Neutrophil (primary cell): ENCODE results near the gene CBFB.
"Not testable (repeated sequence)": the region's sequence is repeated elsewhere in the genome, so short reads cannot be mapped to it uniquely, and the experiment has no call there.

Source experiments
- H3K27ac ChIP-seq: fragments of 200-600 bp; sonication (generic); 2 replicates; pipeline ENCODE4 v1.5.1; 2016; ENCODE audit warnings: mild to moderate bottlenecking, moderate library complexity
- H3K27me3 ChIP-seq: fragments of 200-600 bp; sonication (generic); 2 replicates; pipeline ENCODE4 v1.6.0; 2016; ENCODE audit warnings: mild to moderate bottlenecking
- H3K36me3 ChIP-seq: fragments of 200-600 bp; sonication (generic); 2 replicates; pipeline ENCODE4 v1.5.1; 2017
- H3K4me1 ChIP-seq, 2 experiments: fragments of 200-600 bp in 1 of 2; sonication (generic) in 1 of 2; 1 replicate in 1 of 2; 2 replicates in 1 of 2; pipeline versions ENCODE4 v1.5.1 to v1.6.1; 2013 to 2016; ENCODE audit warnings: low read depth in 1 of 2, low read length in 1 of 2, mild to moderate bottlenecking in 1 of 2, moderate library complexity in 1 of 2; ENCODE audit not compliant: control insufficient read depth in 1 of 2, insufficient read depth in 1 of 2
- H3K4me3 ChIP-seq, 2 experiments: fragments of 200-600 bp in 1 of 2; sonication (generic) in 1 of 2; 1 replicate in 1 of 2; 2 replicates in 1 of 2; pipeline ENCODE4 v1.5.1; 2013 to 2016; ENCODE audit warnings: low read depth in 1 of 2, low read length in 1 of 2, mild to moderate bottlenecking in 1 of 2, moderate library complexity in 1 of 2
- H3K9me3 ChIP-seq: fragments of 200-600 bp; sonication (generic); 2 replicates; pipeline ENCODE4 v1.5.1; 2016
- TF ChIP-seq, protein P1 (sequence below): fragments of 200-600 bp; sonication (generic); IDR thresholded peaks from 2 replicates; pipeline ENCODE4 v1.5.1; 2016; ENCODE audit warnings: antibody characterized with exemption

The CBFB gene

DNA sequence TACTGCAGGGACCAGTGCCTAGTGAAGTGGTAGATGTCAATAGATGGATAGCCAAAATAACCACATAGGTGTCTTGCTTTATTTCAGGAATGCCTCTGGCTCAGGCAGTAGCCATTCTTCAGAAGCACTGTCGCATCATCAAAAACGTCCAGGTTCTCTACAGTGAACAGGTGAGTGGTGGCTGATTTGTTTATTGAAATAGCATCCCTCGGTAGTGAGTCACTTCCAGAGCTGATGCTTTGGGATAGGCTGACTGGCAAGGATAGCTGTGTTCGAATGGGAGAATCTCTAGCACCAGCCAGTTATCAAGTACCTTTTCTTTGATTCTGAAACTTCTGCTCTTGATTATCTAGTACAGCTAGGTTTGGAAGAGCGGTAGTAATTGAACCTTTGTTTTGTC is 91.1 kb downstream of the CBFB start:
- Histone ChIP-seq H3K27ac (no peak overlapping the region), H3K27me3 (no peaks in the 10 kb centered on the region), H3K4me3 (no peak overlapping the region), H3K36me3 (peaks cover 45% of the 10 kb centered on the region), H3K4me1 (peaks cover 25 to 30% of the 10 kb centered on the region in 2 experiments), H3K9me3 (no peaks in the 10 kb centered on the region)
- TF ChIP-seq, protein P1, sequence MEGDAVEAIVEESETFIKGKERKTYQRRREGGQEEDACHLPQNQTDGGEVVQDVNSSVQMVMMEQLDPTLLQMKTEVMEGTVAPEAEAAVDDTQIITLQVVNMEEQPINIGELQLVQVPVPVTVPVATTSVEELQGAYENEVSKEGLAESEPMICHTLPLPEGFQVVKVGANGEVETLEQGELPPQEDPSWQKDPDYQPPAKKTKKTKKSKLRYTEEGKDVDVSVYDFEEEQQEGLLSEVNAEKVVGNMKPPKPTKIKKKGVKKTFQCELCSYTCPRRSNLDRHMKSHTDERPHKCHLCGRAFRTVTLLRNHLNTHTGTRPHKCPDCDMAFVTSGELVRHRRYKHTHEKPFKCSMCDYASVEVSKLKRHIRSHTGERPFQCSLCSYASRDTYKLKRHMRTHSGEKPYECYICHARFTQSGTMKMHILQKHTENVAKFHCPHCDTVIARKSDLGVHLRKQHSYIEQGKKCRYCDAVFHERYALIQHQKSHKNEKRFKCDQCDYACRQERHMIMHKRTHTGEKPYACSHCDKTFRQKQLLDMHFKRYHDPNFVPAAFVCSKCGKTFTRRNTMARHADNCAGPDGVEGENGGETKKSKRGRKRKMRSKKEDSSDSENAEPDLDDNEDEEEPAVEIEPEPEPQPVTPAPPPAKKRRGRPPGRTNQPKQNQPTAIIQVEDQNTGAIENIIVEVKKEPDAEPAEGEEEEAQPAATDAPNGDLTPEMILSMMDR: no peak

DNA sequence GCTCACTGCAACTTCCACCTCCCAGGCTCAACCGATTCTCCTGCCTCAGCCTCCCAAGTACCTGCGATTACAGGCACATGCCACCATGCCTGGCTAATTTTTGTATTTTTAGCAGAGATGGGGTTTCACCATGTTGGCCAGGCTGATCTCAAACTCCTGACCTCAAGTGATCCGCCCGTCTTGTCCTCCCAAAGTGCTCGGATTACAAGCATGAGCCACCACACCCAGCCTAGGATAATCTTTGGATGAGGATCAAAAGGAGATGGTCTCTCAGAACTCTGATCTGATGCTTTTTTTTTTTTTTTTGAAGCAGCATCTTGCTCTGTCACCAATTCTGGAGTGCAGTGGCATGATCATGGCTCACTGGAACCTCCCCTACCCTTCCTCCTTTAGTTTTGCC is 93.8 kb downstream of the CBFB start:
- H3K36me3 ChIP-seq: peaks cover 63% of the 10 kb centered on the region

DNA sequence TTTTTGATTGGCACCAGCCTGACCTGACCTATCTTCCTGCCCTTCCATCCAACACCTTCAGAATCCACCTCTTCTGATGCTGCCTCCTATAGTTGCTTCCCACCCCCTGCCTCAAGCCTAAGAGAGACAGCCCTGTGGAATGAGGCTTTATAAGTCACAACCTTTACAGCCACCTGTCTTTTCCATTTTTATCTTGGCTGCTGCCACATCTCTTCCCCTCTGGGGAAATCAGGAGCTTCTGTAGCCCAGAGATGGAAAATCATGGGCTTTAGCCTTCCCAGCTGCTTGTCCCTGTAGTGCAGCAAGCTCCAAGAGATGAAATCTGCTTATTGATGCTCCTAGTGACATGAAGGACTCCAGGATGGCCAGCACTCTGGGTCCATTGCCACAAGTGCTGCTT is 99.5 kb downstream of the CBFB start:
- Histone ChIP-seq H3K36me3 (peaks cover 76% of the 10 kb centered on the region), H3K4me1 (no peaks in the 10 kb centered on the region), H3K27me3 (no peaks in the 10 kb centered on the region), H3K4me3 (no peak overlapping the region), H3K27ac (no peak overlapping the region), H3K9me3 (no peaks in the 10 kb centered on the region)
- TF ChIP-seq, protein P1: no peak

More for the DNA sequence above, 93.8 kb downstream of the CBFB start:
- not testable (repeated sequence) for H3K4me3 ChIP-seq, H3K4me1 ChIP-seq, H3K27me3 ChIP-seq, H3K27ac ChIP-seq, H3K9me3 ChIP-seq

DNA sequence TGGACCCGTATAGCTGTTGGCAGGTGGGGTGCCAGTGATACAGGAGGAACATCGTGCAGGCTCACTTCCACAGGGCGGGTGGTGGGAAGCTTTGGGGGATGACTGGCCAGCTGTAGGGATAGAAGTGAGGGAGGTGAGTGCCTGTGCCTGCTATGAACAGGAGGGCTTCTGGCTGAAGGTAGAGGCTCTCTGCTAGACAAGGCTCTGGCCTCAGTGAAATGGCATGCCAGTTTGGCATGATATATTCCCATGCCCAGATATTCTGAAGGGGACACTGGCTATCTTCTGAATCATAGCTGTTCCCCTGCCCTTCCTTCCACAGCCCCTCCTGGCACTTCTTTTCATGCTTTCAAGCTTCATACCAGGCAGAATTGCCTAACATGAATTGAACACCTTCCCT is 99.9 kb downstream of the CBFB start:
- Histone ChIP-seq H3K27ac (no peak overlapping the region), H3K9me3 (no peaks in the 10 kb centered on the region), H3K4me3 (no peak overlapping the region), H3K27me3 (no peaks in the 10 kb centered on the region), H3K4me1 (no peaks in the 10 kb centered on the region), H3K36me3 (peaks cover 71% of the 10 kb centered on the region)
- TF ChIP-seq, protein P1: no peak

DNA sequence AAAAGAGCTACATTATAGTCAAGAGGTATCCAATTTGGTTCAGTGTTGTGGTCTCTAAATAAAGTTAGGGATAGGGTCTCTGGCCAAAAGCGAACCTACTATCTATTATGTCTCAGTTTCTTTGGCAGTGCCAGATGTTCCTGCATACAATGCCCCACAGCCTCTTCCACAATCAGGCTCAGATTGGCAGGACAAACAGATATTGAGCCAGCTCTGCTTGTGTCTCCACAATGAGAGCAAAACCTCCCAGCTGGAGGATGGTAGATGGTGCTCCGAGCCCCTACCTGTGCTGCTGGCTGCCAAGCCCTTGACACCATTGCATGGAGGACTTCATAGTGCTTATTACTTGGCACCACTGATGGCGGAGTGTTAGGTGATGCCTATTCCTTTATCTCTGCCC is 100.5 kb downstream of the CBFB start:
- Histone ChIP-seq H3K36me3 (peaks cover 71% of the 10 kb centered on the region), H3K4me1 (peaks cover 2 to 4% of the 10 kb centered on the region in 2 experiments), H3K9me3 (no peaks in the 10 kb centered on the region), H3K27me3 (no peaks in the 10 kb centered on the region), H3K27ac (no peak overlapping the region), H3K4me3 (no peak overlapping the region)
- TF ChIP-seq, protein P1: no peak

DNA sequence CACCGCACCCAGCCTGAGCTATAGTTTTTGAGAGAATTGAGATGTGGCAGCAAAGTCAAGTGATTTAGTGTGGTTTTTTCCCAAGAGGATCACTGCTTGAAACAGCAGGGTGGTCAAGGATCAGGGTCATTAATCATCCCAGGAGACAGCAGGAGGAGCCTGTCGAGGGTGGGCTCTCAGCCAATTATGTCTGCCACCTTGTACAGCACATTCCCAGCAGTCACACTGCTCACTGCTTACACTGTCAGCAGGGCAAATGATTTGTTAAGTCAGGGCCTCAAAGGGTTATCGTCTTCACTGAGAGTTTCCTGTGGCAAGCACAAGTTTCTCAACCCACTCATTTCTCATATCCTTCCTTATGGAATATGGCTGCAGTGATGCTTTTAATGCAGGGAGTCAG is 108.7 kb downstream of the CBFB start:
- Histone ChIP-seq H3K27me3 (no peaks in the 10 kb centered on the region), H3K9me3 (no peaks in the 10 kb centered on the region), H3K27ac (peak overlapping the region; percentile 32), H3K4me1 (peaks cover 31 to 32% of the 10 kb centered on the region in 2 experiments), H3K36me3 (peaks cover 81% of the 10 kb centered on the region), H3K4me3 (no peak overlapping the region)
- TF ChIP-seq, protein P1: no peak
